Uterus (tissue), 2 donors: Measurements from ENCODE around the gene SLAMF9.

Experiments used
- CTCF ChIP-seq, 4 experiments: fragments of 200-600 bp in 2 of 4; fragments of 450-650 bp in 2 of 4; sonication (generic) in 2 of 4; IDR thresholded peaks; one replicate each; pipeline ENCODE4 v1.5.1; 2016 to 2019; ENCODE audit warnings: antibody characterized with exemption in 4 of 4, mild to moderate bottlenecking in 2 of 4, moderate library complexity in 1 of 4
- POLR2A ChIP-seq, 2 donors: fragments of 450-650 bp; IDR thresholded peaks; one replicate each; pipeline ENCODE4 v1.6.1; 2016; ENCODE audit warnings: antibody characterized with exemption in 2 of 2, mild to moderate bottlenecking in 1 of 2, moderate library complexity in 1 of 2

DNA sequence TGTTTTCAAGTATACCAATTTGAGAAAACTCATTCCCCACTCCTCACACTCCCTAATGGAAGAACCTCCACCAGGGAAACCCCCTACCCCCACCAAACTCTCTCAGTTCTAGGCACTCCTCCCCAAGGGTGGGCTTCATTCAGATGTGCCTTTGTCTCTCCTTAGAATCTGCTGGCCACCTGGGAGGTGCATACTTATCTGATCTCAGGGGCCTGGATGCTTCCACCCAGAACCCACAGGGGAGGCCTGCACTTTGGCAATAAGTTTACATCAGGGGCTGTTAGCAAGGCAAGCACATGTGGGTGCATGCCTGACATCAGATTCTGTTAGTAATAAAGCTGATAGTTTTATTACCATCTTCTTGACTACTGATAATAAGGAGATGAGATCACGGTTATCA is 32.5 kb upstream of the SLAMF9 start:
- TF ChIP-seq CTCF (IDR thresholded peaks at IDR 0.05) (no peak), POLR2A (IDR thresholded peaks at IDR 0.05) (no peak)
